Progenitor cell of endocrine pancreas (in vitro differentiated cells): ENCODE results near the gene JADE1. TPM values are rescaled to one million over a fixed set of nuclear protein-coding genes. Genes with fewer than 3 reads are reported as not detected.
A peak's percentile ranks its signal among the peaks of the same experiment; 100 is the strongest.

Experiments
- DNase-seq: peaks from one replicate; pipeline ENCODE4 v3.0.0; 2021; ENCODE audit warnings: low spot score; ENCODE audit not compliant: unreplicated experiment
- H3K27ac Mint-ChIP-seq: 2 replicates; pipeline ENCODE4 v1.8.0; 2021; ENCODE audit warnings: mild to moderate bottlenecking, moderate library complexity, mixed read lengths
- H3K27me3 Mint-ChIP-seq: 2 replicates; pipeline ENCODE4 v1.8.0; 2021; ENCODE audit warnings: mixed read lengths
- H3K36me3 Mint-ChIP-seq: 2 replicates; pipeline ENCODE4 v1.8.0; 2022; ENCODE audit warnings: mixed read lengths; ENCODE audit not compliant: insufficient read depth
- H3K4me1 Mint-ChIP-seq: 2 replicates; pipeline ENCODE4 v1.8.0; 2021; ENCODE audit warnings: low read depth, mixed read lengths
- H3K4me3 Mint-ChIP-seq: 2 replicates; pipeline ENCODE4 v1.8.0; 2021; ENCODE audit warnings: low read depth, mild to moderate bottlenecking, moderate library complexity, mixed read lengths
- H3K9me3 Mint-ChIP-seq: 2 replicates; pipeline ENCODE4 v1.8.0; 2021; ENCODE audit warnings: low read depth, mixed read lengths
- total RNA-seq: library from RNA; stranded (reverse); gene quantifications from 2 replicates; pipeline ENCODE4 v1.2.1, GENCODE V29; 2021
- TF ChIP-seq, protein P1 (sequence below): fragments of 200-600 bp; sonication (generic); IDR thresholded peaks from one replicate; pipeline ENCODE4 v1.5.0; 2021; ENCODE audit warnings: antibody characterized with exemption, mild to moderate bottlenecking; ENCODE audit not compliant: unreplicated experiment

JADE1 gene
- total RNA-seq, 1 donor from 2014 or later, result 35.3 TPM

DNA sequence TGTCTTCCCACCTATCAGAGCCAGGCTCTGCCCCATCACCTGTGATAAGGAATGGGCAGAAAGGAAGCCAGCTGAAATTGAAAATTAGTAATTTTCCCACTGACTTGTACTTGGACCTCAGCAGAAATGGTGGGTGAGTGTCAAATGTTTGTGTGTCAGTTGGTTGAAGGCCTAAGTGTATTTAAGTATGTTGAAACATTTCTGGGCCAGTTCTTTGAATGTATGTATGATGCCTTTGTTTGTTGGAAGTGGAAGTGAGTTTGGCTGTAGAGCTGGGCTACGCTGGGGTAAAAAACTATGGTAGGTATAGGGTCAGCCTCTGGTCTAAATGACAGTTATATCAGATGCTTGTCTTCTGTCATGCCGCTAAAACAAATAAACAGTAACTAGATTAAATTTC, 27.7 kb downstream of the JADE1 start:
- TF ChIP-seq, protein P1, sequence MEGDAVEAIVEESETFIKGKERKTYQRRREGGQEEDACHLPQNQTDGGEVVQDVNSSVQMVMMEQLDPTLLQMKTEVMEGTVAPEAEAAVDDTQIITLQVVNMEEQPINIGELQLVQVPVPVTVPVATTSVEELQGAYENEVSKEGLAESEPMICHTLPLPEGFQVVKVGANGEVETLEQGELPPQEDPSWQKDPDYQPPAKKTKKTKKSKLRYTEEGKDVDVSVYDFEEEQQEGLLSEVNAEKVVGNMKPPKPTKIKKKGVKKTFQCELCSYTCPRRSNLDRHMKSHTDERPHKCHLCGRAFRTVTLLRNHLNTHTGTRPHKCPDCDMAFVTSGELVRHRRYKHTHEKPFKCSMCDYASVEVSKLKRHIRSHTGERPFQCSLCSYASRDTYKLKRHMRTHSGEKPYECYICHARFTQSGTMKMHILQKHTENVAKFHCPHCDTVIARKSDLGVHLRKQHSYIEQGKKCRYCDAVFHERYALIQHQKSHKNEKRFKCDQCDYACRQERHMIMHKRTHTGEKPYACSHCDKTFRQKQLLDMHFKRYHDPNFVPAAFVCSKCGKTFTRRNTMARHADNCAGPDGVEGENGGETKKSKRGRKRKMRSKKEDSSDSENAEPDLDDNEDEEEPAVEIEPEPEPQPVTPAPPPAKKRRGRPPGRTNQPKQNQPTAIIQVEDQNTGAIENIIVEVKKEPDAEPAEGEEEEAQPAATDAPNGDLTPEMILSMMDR, result no peak
- Mint-ChIP-seq H3K4me3 (no peak overlapping the region), H3K36me3 (peaks cover 14% of the 10 kb centered on the region), H3K27ac (no peak overlapping the region), H3K4me1 (peaks cover 21% of the 10 kb centered on the region), H3K9me3 (no peaks in the 10 kb centered on the region), H3K27me3 (no peaks in the 10 kb centered on the region)
- no peak for DNase-seq

DNA sequence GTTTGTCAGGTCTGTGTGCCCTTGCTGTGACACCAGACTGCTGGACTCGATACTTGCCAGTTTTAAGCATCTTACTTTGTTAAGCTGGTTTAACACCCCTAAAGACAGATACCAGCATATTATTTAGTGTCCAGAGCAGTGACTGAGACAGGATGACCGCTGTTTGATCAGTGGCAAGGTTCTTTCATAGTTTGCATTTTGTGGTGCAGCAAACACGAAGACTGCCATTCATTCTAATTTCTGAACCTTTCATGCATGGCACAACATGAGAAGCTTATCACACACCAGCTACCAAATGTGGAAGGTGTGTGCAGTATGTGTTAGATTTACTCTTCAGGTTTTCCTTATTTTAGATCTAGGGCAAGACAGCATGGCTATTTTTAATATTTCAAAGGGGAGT, 28.2 kb downstream of the JADE1 start:
- DNase-seq, result no peak
- H3K9me3 Mint-ChIP-seq, result no peaks in the 10 kb centered on the region
- no peak overlapping the region for H3K4me3 Mint-ChIP-seq
- peaks cover 17% of the 10 kb centered on the region for H3K4me1 Mint-ChIP-seq
- no peaks in the 10 kb centered on the region for H3K27me3 Mint-ChIP-seq
- H3K36me3 Mint-ChIP-seq, result peaks cover 12% of the 10 kb centered on the region
- TF ChIP-seq, protein P1, result no peak
- H3K27ac Mint-ChIP-seq, result no peak overlapping the region

DNA sequence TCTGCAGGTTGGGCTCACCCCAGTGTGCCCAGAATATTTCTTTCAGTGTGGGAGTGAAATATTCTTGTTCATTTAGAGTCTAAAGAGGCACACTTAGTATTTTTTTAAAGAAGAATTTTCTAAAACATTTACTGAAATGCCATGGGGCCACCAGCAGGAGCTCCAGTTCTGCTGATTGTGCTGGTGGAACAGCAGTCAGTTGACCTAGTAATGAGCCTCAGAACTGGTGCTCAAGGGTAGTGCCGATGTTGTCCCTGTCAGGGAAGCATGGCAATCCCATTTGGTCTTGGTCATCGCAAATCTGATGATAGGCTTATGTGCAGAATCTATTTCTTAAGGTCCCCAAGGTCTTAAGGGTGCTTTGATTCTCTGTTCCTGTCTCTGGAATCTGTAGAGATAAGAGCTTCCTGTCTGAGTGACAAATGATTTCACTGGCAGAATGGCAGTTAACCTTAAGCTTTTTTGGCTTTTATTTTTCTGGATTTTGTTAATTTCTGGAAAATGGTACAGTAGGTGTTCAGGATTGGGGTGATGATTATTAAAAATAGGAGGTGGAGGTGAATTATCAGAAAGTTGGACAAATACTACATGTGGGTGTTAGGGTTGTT, 31.3 kb downstream of the JADE1 start:
- Mint-ChIP-seq H3K4me1 (peaks cover 15% of the 10 kb centered on the region), H3K27ac (no peak overlapping the region), H3K36me3 (peaks cover 18% of the 10 kb centered on the region)

GRCh38 chr4:128841402-128841801, 31.9 kb downstream of the JADE1 start:
- Mint-ChIP-seq H3K27ac (peak overlapping the region; percentile 0), H3K4me1 (peaks cover 14% of the 10 kb centered on the region), H3K27me3 (no peaks in the 10 kb centered on the region), H3K4me3 (no peak overlapping the region), H3K9me3 (no peaks in the 10 kb centered on the region), H3K36me3 (peaks cover 19% of the 10 kb centered on the region)
- DNase-seq, result no peak
- TF ChIP-seq, protein P1, result no peak

More for the DNA sequence above, 31.3 kb downstream of the JADE1 start:
- TF ChIP-seq, protein P1, result peak; percentile 6
- no peak for DNase-seq
- Mint-ChIP-seq H3K9me3 (no peaks in the 10 kb centered on the region), H3K27me3 (no peaks in the 10 kb centered on the region), H3K4me3 (no peak overlapping the region)

- no peak for DNase-seq
- Mint-ChIP-seq H3K27ac (peak overlapping the region; percentile 70), H3K9me3 (no peaks in the 10 kb centered on the region), H3K36me3 (peaks cover 32% of the 10 kb centered on the region), H3K27me3 (no peaks in the 10 kb centered on the region), H3K4me3 (no peak overlapping the region), H3K4me1 (peaks cover 11% of the 10 kb centered on the region)
- TF ChIP-seq, protein P1, result no peak
These were observed 35.4 kb downstream of the JADE1 start for GRCh38 chr4:128844931-128845330.
